Activated CD4-positive, alpha-beta memory T cell treated with anti-CD3 and anti-CD28 coated beads, Interleukin-2, amount 10 ng/mL, durations not matched to agents 7 days and 5 days (primary cell): ENCODE results near the gene TXNDC17. TPM values are rescaled to one million over a fixed set of nuclear protein-coding genes. Genes with fewer than 3 reads are reported as not detected.
"Not testable (repeated sequence)": the region's sequence is repeated elsewhere in the genome, so short reads cannot be mapped to it uniquely, and the experiment has no call there.

Experiments used
- CTCF ChIA-PET: fragments of 350-600 bp; sonication (Branson Sonifier 250); formaldehyde crosslinking; loops from one replicate; lab custom pipeline; 2021; ENCODE audit warnings: antibody characterized with exemption, inconsistent platforms; lab: Charles Lee
- POLR2A ChIA-PET: fragments of 350-600 bp; sonication (Branson Sonifier 250); formaldehyde crosslinking; loops from one replicate; lab custom pipeline; 2021; ENCODE audit warnings: antibody characterized with exemption; lab: Charles Lee
- DNase-seq: peaks from one replicate; pipeline ENCODE4 v3.0.0-alpha.2; 2020
- H3K27ac Mint-ChIP-seq: one replicate; pipeline ENCODE4 v1.8.0; 2021; ENCODE audit warnings: mild to moderate bottlenecking, mixed read lengths
- H3K27me3 Mint-ChIP-seq: one replicate; pipeline ENCODE4 v1.8.0; 2021; ENCODE audit warnings: mixed read lengths
- H3K36me3 Mint-ChIP-seq: one replicate; pipeline ENCODE4 v1.8.0; 2021; ENCODE audit warnings: low read depth, mixed read lengths
- H3K4me1 Mint-ChIP-seq: one replicate; pipeline ENCODE4 v1.8.0; 2021; ENCODE audit warnings: mixed read lengths
- H3K4me3 Mint-ChIP-seq: one replicate; pipeline ENCODE4 v1.8.0; 2021; ENCODE audit warnings: mild to moderate bottlenecking, mixed read lengths
- H3K9me3 Mint-ChIP-seq: one replicate; pipeline ENCODE4 v1.8.0; 2021; ENCODE audit warnings: mixed read lengths
- total RNA-seq, 2 experiments: library from RNA; stranded (reverse); gene quantifications; one replicate each; pipeline ENCODE4 v1.2.3, GENCODE V29; 2021

Gene TXNDC17
- 10 to 100 TPM; 70.6 to 71.1 TPM for total RNA-seq

- Mint-ChIP-seq H3K27me3 (no peaks in the 10 kb centered on the region), H3K4me1 (peaks cover 58% of the 10 kb centered on the region), H3K27ac (peak within 1 kb of the TSS; percentile 90), H3K4me3 (peak within 1 kb of the TSS; percentile 88), H3K36me3 (peaks cover 35% of the 10 kb centered on the region), H3K9me3 (no peaks in the 10 kb centered on the region)
- POLR2A ChIA-PET, result interaction anchor here (1.0 to 4.4 kb wide), 8 partner anchors 9 to 1221 kb away, joined by 3 to 71 read pairs (median 6); partner anchors contain the start of genes C17orf100, MED31, NUP88 and PIMREG
- DNase-seq, result peak; percentile 95
- CTCF ChIA-PET, result interaction anchor here (0.7 to 2.2 kb wide), 5 partner anchors 10 to 170 kb away, joined by 3 to 17 read pairs (median 3); partner anchors contain the start of genes C17orf100, MED31 and XAF1
Measured at GRCh38 chr17:6640536-6641246, at the start of gene TXNDC17, which contains the start of gene KIAA0753. Gene TXNDC17, plus strand, starts transcription at chr17:6641060. Its CDS starts 23 bp downstream, at chr17:6641083. Gene KIAA0753, minus strand, starts transcription at chr17:6640711. Its CDS starts 5,608 bp downstream, at chr17:6635103.

GRCh38 chr17:6591599-6592158 is 49.2 kb upstream of the TXNDC17 start:
- H3K4me3 Mint-ChIP-seq, result no peak overlapping the region
- H3K27ac Mint-ChIP-seq, result no peak overlapping the region
- ChIA-PET CTCF (no interaction called here), POLR2A (no interaction called here)
- no peak for DNase-seq
- no peaks in the 10 kb centered on the region for H3K27me3 Mint-ChIP-seq
- peaks cover 51% of the 10 kb centered on the region for H3K36me3 Mint-ChIP-seq
- H3K4me1 Mint-ChIP-seq, result peaks cover 2% of the 10 kb centered on the region
- no peaks in the 10 kb centered on the region for H3K9me3 Mint-ChIP-seq

GRCh38 chr17:6592173-6592572 is 48.7 kb upstream of the TXNDC17 start:
- ChIA-PET POLR2A (no interaction called here), CTCF (no interaction called here)
- Mint-ChIP-seq H3K27ac (no peak overlapping the region), H3K4me1 (peaks cover 2% of the 10 kb centered on the region), H3K27me3 (no peaks in the 10 kb centered on the region), H3K9me3 (no peaks in the 10 kb centered on the region), H3K36me3 (peaks cover 51% of the 10 kb centered on the region), H3K4me3 (no peak overlapping the region)
- DNase-seq, result no peak

GRCh38 chr17:6593371-6593770 is 47.5 kb upstream of the TXNDC17 start:
- H3K27me3 Mint-ChIP-seq, POLR2A ChIA-PET, H3K9me3 Mint-ChIP-seq, DNase-seq, CTCF ChIA-PET, H3K27ac Mint-ChIP-seq, H3K4me1 Mint-ChIP-seq, H3K4me3 Mint-ChIP-seq: not testable (repeated sequence)
- peaks cover 51% of the 10 kb centered on the region for H3K36me3 Mint-ChIP-seq

- CTCF ChIA-PET, result no interaction called here
- H3K27me3 Mint-ChIP-seq, result no peaks in the 10 kb centered on the region
- H3K36me3 Mint-ChIP-seq, result peaks cover 40% of the 10 kb centered on the region
- DNase-seq, result no peak
- POLR2A ChIA-PET, result no interaction called here
- H3K4me1 Mint-ChIP-seq, result peaks cover 2% of the 10 kb centered on the region
- H3K9me3 Mint-ChIP-seq, result no peaks in the 10 kb centered on the region
- no peak overlapping the region for H3K4me3 Mint-ChIP-seq
- H3K27ac Mint-ChIP-seq, result no peak overlapping the region
Measured at GRCh38 chr17:6596081-6596480, 44.8 kb upstream of the TXNDC17 start.

GRCh38 chr17:6596511-6596910 is 44.3 kb upstream of the TXNDC17 start:
- peaks cover 39% of the 10 kb centered on the region for H3K36me3 Mint-ChIP-seq
- CTCF ChIA-PET, result no interaction called here

GRCh38 chr17:6596941-6597340 is 43.9 kb upstream of the TXNDC17 start:
- DNase-seq, result no peak
- H3K9me3 Mint-ChIP-seq, result no peaks in the 10 kb centered on the region
- H3K27ac Mint-ChIP-seq, result no peak overlapping the region
- no peak overlapping the region for H3K4me3 Mint-ChIP-seq
- peaks cover 1% of the 10 kb centered on the region for H3K4me1 Mint-ChIP-seq
- CTCF ChIA-PET, result no interaction called here
- no peaks in the 10 kb centered on the region for H3K27me3 Mint-ChIP-seq
- POLR2A ChIA-PET, result no interaction called here
- H3K36me3 Mint-ChIP-seq, result peaks cover 38% of the 10 kb centered on the region

More at GRCh38 chr17:6596511-6596910, 44.3 kb upstream of the TXNDC17 start:
- no peak overlapping the region for H3K27ac Mint-ChIP-seq
- no peak overlapping the region for H3K4me3 Mint-ChIP-seq
- no peaks in the 10 kb centered on the region for H3K9me3 Mint-ChIP-seq
- DNase-seq, result no peak
- no peaks in the 10 kb centered on the region for H3K27me3 Mint-ChIP-seq
- POLR2A ChIA-PET, result no interaction called here
- H3K4me1 Mint-ChIP-seq, result peaks cover 2% of the 10 kb centered on the region

- Mint-ChIP-seq H3K4me1 (no peaks in the 10 kb centered on the region), H3K9me3 (no peaks in the 10 kb centered on the region), H3K4me3 (no peak overlapping the region), H3K27ac (no peak overlapping the region), H3K27me3 (no peaks in the 10 kb centered on the region), H3K36me3 (peaks cover 34% of the 10 kb centered on the region)
- ChIA-PET CTCF (no interaction called here), POLR2A (no interaction called here)
- no peak for DNase-seq
Measured at GRCh38 chr17:6597727-6598126, 43.1 kb upstream of the TXNDC17 start.

- ChIA-PET POLR2A (no interaction called here), CTCF (no interaction called here)
- no peaks in the 10 kb centered on the region for H3K4me1 Mint-ChIP-seq
- H3K4me3 Mint-ChIP-seq, result no peak overlapping the region
- no peak overlapping the region for H3K27ac Mint-ChIP-seq
- H3K27me3 Mint-ChIP-seq, result no peaks in the 10 kb centered on the region
- H3K9me3 Mint-ChIP-seq, result no peaks in the 10 kb centered on the region
- no peak for DNase-seq
- H3K36me3 Mint-ChIP-seq, result peaks cover 24% of the 10 kb centered on the region
Measured at GRCh38 chr17:6599364-6599763, 41.5 kb upstream of the TXNDC17 start.

- Mint-ChIP-seq H3K27ac (no peak overlapping the region), H3K36me3 (peaks cover 22% of the 10 kb centered on the region), H3K9me3 (no peaks in the 10 kb centered on the region), H3K4me3 (no peak overlapping the region), H3K4me1 (no peaks in the 10 kb centered on the region), H3K27me3 (no peaks in the 10 kb centered on the region)
- no peak for DNase-seq
- POLR2A ChIA-PET, result no interaction called here
- CTCF ChIA-PET, result no interaction called here
Measured at GRCh38 chr17:6602141-6602540, 38.7 kb upstream of the TXNDC17 start.

GRCh38 chr17:6603744-6604325 is 37.0 kb upstream of the TXNDC17 start:
- CTCF ChIA-PET, result no interaction called here
- POLR2A ChIA-PET, result no interaction called here
- Mint-ChIP-seq H3K4me3 (no peak overlapping the region), H3K36me3 (peaks cover 25% of the 10 kb centered on the region), H3K27me3 (no peaks in the 10 kb centered on the region), H3K4me1 (no peaks in the 10 kb centered on the region), H3K27ac (no peak overlapping the region), H3K9me3 (no peaks in the 10 kb centered on the region)
- no peak for DNase-seq

- CTCF ChIA-PET, result no interaction called here
- Mint-ChIP-seq H3K27ac (no peak overlapping the region), H3K4me1 (no peaks in the 10 kb centered on the region)
Measured at GRCh38 chr17:6605142-6605541, 35.7 kb upstream of the TXNDC17 start.

GRCh38 chr17:6608321-6608720 is 32.5 kb upstream of the TXNDC17 start:
- Mint-ChIP-seq H3K4me3 (no peak overlapping the region), H3K36me3 (peaks cover 24% of the 10 kb centered on the region), H3K4me1 (no peaks in the 10 kb centered on the region), H3K27me3 (no peaks in the 10 kb centered on the region), H3K9me3 (no peaks in the 10 kb centered on the region), H3K27ac (no peak overlapping the region)
- ChIA-PET POLR2A (no interaction called here), CTCF (no interaction called here)
- DNase-seq, result no peak

More at GRCh38 chr17:6605142-6605541, 35.7 kb upstream of the TXNDC17 start:
- DNase-seq, result no peak
- POLR2A ChIA-PET, result no interaction called here
- Mint-ChIP-seq H3K4me3 (no peak overlapping the region), H3K9me3 (no peaks in the 10 kb centered on the region), H3K27me3 (no peaks in the 10 kb centered on the region), H3K36me3 (peaks cover 28% of the 10 kb centered on the region)
